Cerebellar cortex (tissue), 1 donor: Measurements from ENCODE around the gene MRPS10.
"Not testable (repeated sequence)": the region's sequence is repeated elsewhere in the genome, so short reads cannot be mapped to it uniquely, and the experiment has no call there.

Source experiments
- DNase-seq: peaks from one replicate; pipeline ENCODE4 v3.0.0-alpha.2; 2015; ENCODE audit warnings: low spot score

Gene MRPS10

GRCh38 chr6:42176981-42177380 is 40.7 kb downstream of the MRPS10 start:
- DNase-seq, result no peak

GRCh38 chr6:42175860-42176259 is 41.8 kb downstream of the MRPS10 start:
- no peak for DNase-seq

- DNase-seq, result no peak
These were observed 44.6 kb downstream of the MRPS10 start, which contains the start of gene GUCA1A for GRCh38 chr6:42173101-42173500. Gene GUCA1A (plus strand): TSS chr6:42173364. CDS start chr6:42173614, 250 bp downstream.

GRCh38 chr6:42171813-42172581 is 45.7 kb downstream of the MRPS10 start:
- no peak for DNase-seq

- not testable (repeated sequence) for DNase-seq
These were observed 47.9 kb downstream of the MRPS10 start for GRCh38 chr6:42169780-42170179.

GRCh38 chr6:42168650-42169049 is 49.0 kb downstream of the MRPS10 start:
- DNase-seq, result no peak

- peak; percentile 77 for DNase-seq
These were observed 51.1 kb downstream of the MRPS10 start for GRCh38 chr6:42166444-42167141.

- DNase-seq, result peak; percentile 70
These were observed 52.6 kb downstream of the MRPS10 start for GRCh38 chr6:42165016-42165415.

- no peak for DNase-seq
These were observed 53.7 kb downstream of the MRPS10 start for GRCh38 chr6:42163981-42164380.

GRCh38 chr6:42162812-42163211 is 54.8 kb downstream of the MRPS10 start:
- no peak for DNase-seq

- no peak for DNase-seq
These were observed 55.3 kb downstream of the MRPS10 start for GRCh38 chr6:42162384-42162783.

- DNase-seq, result no peak
These were observed 58.1 kb downstream of the MRPS10 start for GRCh38 chr6:42159431-42160024.

- DNase-seq, result no peak
These were observed 59.0 kb downstream of the MRPS10 start for GRCh38 chr6:42158631-42159030.

- no peak for DNase-seq
These were observed 59.6 kb downstream of the MRPS10 start for GRCh38 chr6:42158011-42158410.
